GM12878 (cell line): Measurements from ENCODE around the gene ANKRD36C. TPM values are rescaled to one million over a fixed set of nuclear protein-coding genes. Genes with fewer than 3 reads are reported as not detected.

ENCODE experiments used
- ATAC-seq: fragments of 200-7000 bp; cut with Tn5 transposase; 3 replicates; pipeline ENCODE4 v1.9.1; 2020; ENCODE audit warnings: mild to moderate bottlenecking, moderate library complexity
- BruUV-seq: library from RNA; stranded (reverse); fragments of 400-500 nt; replicated peaks from 2 replicates; lab custom pipeline; 2021; lab: Mats Ljungman, UMichigan
- CTCF ChIA-PET: fragments of 300-600 bp; sonication (Branson Sonifier 250); formaldehyde crosslinking; extraction: SDS; loops from one replicate; lab custom pipeline; 2021; ENCODE audit warnings: inconsistent platforms; lab: Yijun Ruan, JAX
- POLR2A ChIA-PET: fragments of 350-600 bp; formaldehyde crosslinking; extraction: SDS; loops from one replicate; lab custom pipeline; 2021; ENCODE audit warnings: inconsistent platforms; lab: Charles Lee
- RAD21 ChIA-PET: fragments of 300-600 bp; sonication (Branson Sonifier 250); formaldehyde crosslinking; loops from one replicate; lab custom pipeline; 2023; ENCODE audit warnings: antibody characterized with exemption; ENCODE audit not compliant: unreplicated experiment; lab: Charles Lee
- SMC1A ChIA-PET: fragments of 300-600 bp; sonication (Branson Sonifier 250); formaldehyde crosslinking; loops from one replicate; lab custom pipeline; 2023; ENCODE audit not compliant: unreplicated experiment, uncharacterized antibody; lab: Charles Lee
- DNase-seq: peaks from one replicate; pipeline ENCODE4 v3.0.0-alpha.2; 2011; ENCODE audit warnings: low read depth, low spot score
- FAIRE-seq: peaks from 3 replicates; lab custom pipeline; 2011; peaks lifted over from hg19 to GRCh38; lab: Jason Lieb, UNC
- H2AFZ ChIP-seq: 2 replicates; pipeline ENCODE4 v1.6.0; 2011; ENCODE audit warnings: low read depth, low read length, control low read depth; ENCODE audit not compliant: control insufficient read depth
- H3K27ac ChIP-seq: 2 replicates; pipeline ENCODE4 v1.5.1; 2011; ENCODE audit warnings: control low read depth; ENCODE audit not compliant: control insufficient read depth, insufficient read depth
- H3K27me3 ChIP-seq, 2 experiments: replicated peaks in 1 of 2; 2 replicates each; pipeline versions ENCODE4 v1.6.0 to v1.6.1; 2011; ENCODE audit warnings: low read length in 1 of 2; ENCODE audit not compliant: control insufficient read depth in 2 of 2, insufficient read depth in 2 of 2
- H3K36me3 ChIP-seq, 2 experiments: 2 replicates each; pipeline ENCODE4 v1.5.1; 2011; ENCODE audit warnings: low read length in 1 of 2; ENCODE audit not compliant: control insufficient read depth in 2 of 2, insufficient read depth in 2 of 2
- H3K4me1 ChIP-seq: 2 replicates; pipeline ENCODE4 v1.6.1; 2011; ENCODE audit warnings: mild to moderate bottlenecking, low read length, moderate library complexity, mixed read lengths; ENCODE audit not compliant: control insufficient read depth, insufficient read depth
- H3K4me2 ChIP-seq: 2 replicates; pipeline ENCODE4 v1.6.0; 2011; ENCODE audit warnings: control low read depth; ENCODE audit not compliant: control insufficient read depth, insufficient read depth
- H3K4me3 ChIP-seq: fragments of 200-600 bp; sonication (generic); 2 replicates; pipeline ENCODE4 v1.5.1; 2016
- H3K79me2 ChIP-seq: 2 replicates; pipeline ENCODE4 v1.6.0; 2011; ENCODE audit warnings: low read length; ENCODE audit not compliant: control insufficient read depth, insufficient read depth
- H3K9ac ChIP-seq: 2 replicates; pipeline ENCODE4 v1.8.0; 2011; ENCODE audit warnings: low read length, control low read depth, mixed read lengths; ENCODE audit not compliant: control insufficient read depth, insufficient read depth
- H3K9me3 ChIP-seq: replicated peaks from 3 replicates; pipeline ENCODE4 v1.5.1; 2011; ENCODE audit warnings: mild to moderate bottlenecking, low read length; ENCODE audit not compliant: control insufficient read depth, insufficient read depth
- H4K20me1 ChIP-seq: 2 replicates; pipeline ENCODE4 v1.6.0; 2011; ENCODE audit not compliant: control insufficient read depth, insufficient read depth
- EZH2 ChIP-seq: IDR thresholded peaks from 2 replicates; pipeline ENCODE4 v1.6.1; 2012; ENCODE audit warnings: low read depth, mild to moderate bottlenecking, control low read depth, inconsistent platforms, low read length, borderline replicate concordance; ENCODE audit not compliant: control insufficient read depth
- MTA2 ChIP-seq: fragments of 450-650 bp; IDR thresholded peaks from 2 replicates; pipeline ENCODE4 v1.6.1; 2016; ENCODE audit warnings: low read depth, mild to moderate bottlenecking, moderate library complexity
- NFYA ChIP-seq: IDR thresholded peaks from 2 replicates; pipeline ENCODE4 v1.6.1; 2011; ENCODE audit warnings: low read depth, mild to moderate bottlenecking, low read length, improper control_type of control experiment, borderline replicate concordance
- NR2F1 ChIP-seq: fragments of 450-650 bp; conservative IDR thresholded peaks from 2 replicates; pipeline ENCODE4 v1.6.1; 2017; ENCODE audit warnings: mild to moderate bottlenecking
- PAX8 ChIP-seq: fragments of 450-650 bp; IDR thresholded peaks from 2 replicates; pipeline ENCODE4 v1.6.1; 2017; ENCODE audit warnings: mild to moderate bottlenecking, moderate library complexity
- SMAD5 ChIP-seq: IDR thresholded peaks from 2 replicates; pipeline ENCODE4 v1.6.1; 2016; ENCODE audit warnings: antibody characterized with exemption, low read depth
- WGBS: methylation state at CpG from one replicate; pipeline ENCODE4 v1.1.6; 2016; ENCODE audit warnings: low lambda C conversion rate; ENCODE audit not compliant: insufficient replicate concordance, insufficient coverage; ENCODE audit errors: missing lambda C conversion rate; 5-methylcytosine and 5-hydroxymethylcytosine counted together
- in situ Hi-C: fragments of 300-500 bp; cut with MboI; formaldehyde crosslinking; loops from 9 replicates; pipeline ENCODE4 v1.14.3; 2018; ENCODE audit warnings: mixed read lengths
- intact Hi-C: fragments of 100-400 bp; cut with micrococcal nuclease; formaldehyde crosslinking; loops from one replicate; pipeline ENCODE4 v1.14.2; 2022; ENCODE audit not compliant: unreplicated experiment
- polyA plus RNA-seq, 11 experiments: library from polyadenylated mRNA; depleted of rRNA in 4 of 11; unstranded in 6 of 11; stranded (reverse) in 5 of 11; fragments of >200 nt; fragmentation: Nextera tagmentation in 4 of 11; fragmentation: Illumina TruSeq in 1 of 11; extraction: Ambion mirVana in 4 of 11; extraction: Trizol in 1 of 11; gene quantifications; 1 replicate in 1 of 11; 2 replicates in 10 of 11; pipeline versions ENCODE4 v1.2.1 to v1.2.3, GENCODE V29; 2011 to 2016; ENCODE audit warnings: inconsistent platforms in 2 of 11, missing spikeins in 2 of 11, low read depth in 1 of 11
- total RNA-seq, 4 experiments: library from RNA; depleted of rRNA in 3 of 4; stranded (reverse); fragments of >200 nt in 3 of 4; fragmentation: Illumina TruSeq in 1 of 4; extraction: Trizol in 1 of 4; gene quantifications; 2 replicates each; pipeline versions ENCODE4 v1.2.1 to v1.2.3, GENCODE V29; 2013 to 2021
- TF ChIP-seq, protein P1 (sequence below): fragments of 450-650 bp; formaldehyde crosslinking; IDR thresholded peaks from 2 replicates; pipeline ENCODE4 v1.5.0; 2022; ENCODE audit warnings: mild to moderate bottlenecking, missing genetic modification characterization
- TF ChIP-seq, protein P2 (sequence below): fragments of 450-650 bp; IDR thresholded peaks from 2 replicates; pipeline ENCODE4 v1.6.1; 2017; ENCODE audit warnings: mild to moderate bottlenecking, moderate library complexity

ANKRD36C gene
- total and polyA plus RNA-seq, 10 of the 15 experiments (the other 5 are each of a cell fraction or from before 2014, with no cell fraction given), result 3.2 to 39.8 (median 19.5) TPM

DNA sequence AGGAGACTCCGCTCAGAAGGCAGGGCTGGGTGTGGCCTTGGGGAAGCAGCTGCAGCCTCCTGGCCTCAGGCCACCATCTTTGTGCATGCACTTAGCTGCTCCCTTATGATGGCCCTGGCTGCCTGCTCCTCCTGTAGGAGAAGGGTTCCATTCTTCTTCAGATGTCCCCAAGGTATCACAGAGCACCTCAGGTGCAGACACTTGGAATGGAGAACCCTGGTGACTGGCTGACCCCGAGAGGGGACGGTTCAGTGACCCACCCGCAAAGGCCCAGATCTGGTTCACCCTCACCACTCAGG, 33.5 kb upstream of the ANKRD36C start:
- no peak overlapping the region for H3K27ac ChIP-seq
- no peak overlapping the region for H2AFZ ChIP-seq
- H4K20me1 ChIP-seq, result no peaks in the 10 kb centered on the region
- ChIA-PET RAD21 (interaction anchor here (0.9 to 1.7 kb wide), 3 partner anchors 93 to 150 kb away, joined by 3 to 5 read pairs (median 3); no protein-coding TSS in a partner anchor), SMC1A (interaction anchor here (0.9 to 1.0 kb wide), 2 partner anchors 95 to 149 kb away, joined by 3 read pairs; no protein-coding TSS in a partner anchor), CTCF (no interaction called here), POLR2A (no interaction called here)
- ATAC-seq (no peak), DNase-seq (no peak), FAIRE-seq (no peak)
- intact Hi-C loops, result no loop called here
- in situ Hi-C loops, result no loop called here
- WGBS, result 93% methylated on average over 3 of the region's 4 CpGs
- H3K9me3 ChIP-seq, result no peaks in the 10 kb centered on the region
- H3K4me1 ChIP-seq, result no peaks in the 10 kb centered on the region
- no peak overlapping the region for H3K4me2 ChIP-seq
- no peaks in the 10 kb centered on the region for H3K79me2 ChIP-seq
- H3K27me3 ChIP-seq, result no peaks in the 10 kb centered on the region
- no peak overlapping the region for H3K9ac ChIP-seq
- no TSS peak for BruUV-seq
- H3K4me3 ChIP-seq, result no peak overlapping the region
- no peaks in the 10 kb centered on the region for H3K36me3 ChIP-seq
- no peak for TF ChIP-seq SMAD5
- no peak for TF ChIP-seq NR2F1
- TF ChIP-seq MTA2, result no peak
- TF ChIP-seq EZH2, result no peak
- TF ChIP-seq, all 136 proteins: peak for 0

DNA sequence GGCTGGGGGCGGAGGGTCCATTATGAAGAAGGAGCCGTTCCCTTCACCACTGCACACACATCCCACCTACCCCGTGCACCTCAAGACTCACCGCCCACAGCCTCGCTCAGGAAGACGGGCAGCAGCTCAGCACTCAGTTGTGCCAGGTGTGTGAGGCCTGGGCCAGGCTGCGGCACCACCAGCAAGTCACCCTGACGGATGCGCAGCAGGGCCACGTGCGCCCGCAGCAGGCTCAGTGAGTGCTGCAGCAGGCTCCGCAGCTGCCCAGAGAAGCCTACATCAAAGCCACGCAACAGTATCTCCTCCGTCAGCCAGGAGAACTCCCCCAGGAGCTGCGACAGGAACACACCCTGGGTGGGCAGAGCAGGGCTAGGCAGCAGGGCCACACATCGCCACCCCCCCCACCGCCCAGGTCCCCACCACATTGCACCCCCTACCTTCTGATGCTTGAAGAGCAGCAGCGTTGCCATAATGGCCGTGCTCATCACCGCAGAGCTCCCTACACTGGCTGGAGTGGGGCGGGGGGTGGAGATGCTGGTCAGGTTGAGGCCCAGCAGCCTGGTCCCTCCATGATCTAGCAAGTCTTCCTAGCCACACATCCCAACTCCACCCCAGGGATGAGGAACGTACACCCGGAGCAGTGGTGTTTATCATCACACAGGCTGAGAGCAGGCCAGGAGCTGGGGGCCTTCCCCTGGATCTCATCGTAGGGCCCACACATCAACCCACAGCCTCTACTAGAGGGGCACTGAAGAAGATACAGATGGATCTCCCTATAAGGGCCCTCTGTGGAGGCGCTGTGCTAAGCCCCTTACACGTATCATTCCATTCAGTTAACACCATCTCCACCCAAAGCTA, 32.9 kb upstream of the ANKRD36C start:
- POLR2A ChIA-PET, result no interaction called here
- DNase-seq, result no peak
- intact Hi-C loops, result no loop called here
- no peaks in the 10 kb centered on the region for H3K36me3 ChIP-seq
- H3K27ac ChIP-seq, result no peak overlapping the region
- H4K20me1 ChIP-seq, result no peaks in the 10 kb centered on the region
- no peaks in the 10 kb centered on the region for H3K4me1 ChIP-seq
- BruUV-seq, result no TSS peak
- RAD21 ChIA-PET, result interaction anchor here (0.9 to 1.7 kb wide), 4 partner anchors 94 to 150 kb away, joined by 3 to 6 read pairs (median 4); no protein-coding TSS in a partner anchor
- WGBS, result 78% methylated on average over 26 of the region's 27 CpGs
- no peak overlapping the region for H2AFZ ChIP-seq
- H3K27me3 ChIP-seq, result no peaks in the 10 kb centered on the region
- SMC1A ChIA-PET, result interaction anchor here (0.9 to 1.0 kb wide), 2 partner anchors 95 to 150 kb away, joined by 3 read pairs; no protein-coding TSS in a partner anchor
- in situ Hi-C loops, result loop anchor here (25.0 kb wide), 1 partner anchor 238 kb away; the partner anchor contains the start of genes CIAO1 and TMEM127
- H3K4me2 ChIP-seq, result no peak overlapping the region
- FAIRE-seq, result no peak
- no peaks in the 10 kb centered on the region for H3K79me2 ChIP-seq
- no peak overlapping the region for H3K4me3 ChIP-seq
- no peak overlapping the region for H3K9ac ChIP-seq
- ATAC-seq, result no peak
- H3K9me3 ChIP-seq, result no peaks in the 10 kb centered on the region
- CTCF ChIA-PET, result no interaction called here
- TF ChIP-seq PAX8, result no peak
- TF ChIP-seq, protein P1, sequence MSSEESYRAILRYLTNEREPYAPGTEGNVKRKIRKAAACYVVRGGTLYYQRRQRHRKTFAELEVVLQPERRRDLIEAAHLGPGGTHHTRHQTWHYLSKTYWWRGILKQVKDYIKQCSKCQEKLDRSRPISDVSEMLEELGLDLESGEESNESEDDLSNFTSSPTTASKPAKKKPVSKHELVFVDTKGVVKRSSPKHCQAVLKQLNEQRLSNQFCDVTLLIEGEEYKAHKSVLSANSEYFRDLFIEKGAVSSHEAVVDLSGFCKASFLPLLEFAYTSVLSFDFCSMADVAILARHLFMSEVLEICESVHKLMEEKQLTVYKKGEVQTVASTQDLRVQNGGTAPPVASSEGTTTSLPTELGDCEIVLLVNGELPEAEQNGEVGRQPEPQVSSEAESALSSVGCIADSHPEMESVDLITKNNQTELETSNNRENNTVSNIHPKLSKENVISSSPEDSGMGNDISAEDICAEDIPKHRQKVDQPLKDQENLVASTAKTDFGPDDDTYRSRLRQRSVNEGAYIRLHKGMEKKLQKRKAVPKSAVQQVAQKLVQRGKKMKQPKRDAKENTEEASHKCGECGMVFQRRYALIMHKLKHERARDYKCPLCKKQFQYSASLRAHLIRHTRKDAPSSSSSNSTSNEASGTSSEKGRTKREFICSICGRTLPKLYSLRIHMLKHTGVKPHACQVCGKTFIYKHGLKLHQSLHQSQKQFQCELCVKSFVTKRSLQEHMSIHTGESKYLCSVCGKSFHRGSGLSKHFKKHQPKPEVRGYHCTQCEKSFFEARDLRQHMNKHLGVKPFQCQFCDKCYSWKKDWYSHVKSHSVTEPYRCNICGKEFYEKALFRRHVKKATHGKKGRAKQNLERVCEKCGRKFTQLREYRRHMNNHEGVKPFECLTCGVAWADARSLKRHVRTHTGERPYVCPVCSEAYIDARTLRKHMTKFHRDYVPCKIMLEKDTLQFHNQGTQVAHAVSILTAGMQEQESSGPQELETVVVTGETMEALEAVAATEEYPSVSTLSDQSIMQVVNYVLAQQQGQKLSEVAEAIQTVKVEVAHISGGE (CRISPR knock-in tag), result no peak
- TF ChIP-seq, protein P2, sequence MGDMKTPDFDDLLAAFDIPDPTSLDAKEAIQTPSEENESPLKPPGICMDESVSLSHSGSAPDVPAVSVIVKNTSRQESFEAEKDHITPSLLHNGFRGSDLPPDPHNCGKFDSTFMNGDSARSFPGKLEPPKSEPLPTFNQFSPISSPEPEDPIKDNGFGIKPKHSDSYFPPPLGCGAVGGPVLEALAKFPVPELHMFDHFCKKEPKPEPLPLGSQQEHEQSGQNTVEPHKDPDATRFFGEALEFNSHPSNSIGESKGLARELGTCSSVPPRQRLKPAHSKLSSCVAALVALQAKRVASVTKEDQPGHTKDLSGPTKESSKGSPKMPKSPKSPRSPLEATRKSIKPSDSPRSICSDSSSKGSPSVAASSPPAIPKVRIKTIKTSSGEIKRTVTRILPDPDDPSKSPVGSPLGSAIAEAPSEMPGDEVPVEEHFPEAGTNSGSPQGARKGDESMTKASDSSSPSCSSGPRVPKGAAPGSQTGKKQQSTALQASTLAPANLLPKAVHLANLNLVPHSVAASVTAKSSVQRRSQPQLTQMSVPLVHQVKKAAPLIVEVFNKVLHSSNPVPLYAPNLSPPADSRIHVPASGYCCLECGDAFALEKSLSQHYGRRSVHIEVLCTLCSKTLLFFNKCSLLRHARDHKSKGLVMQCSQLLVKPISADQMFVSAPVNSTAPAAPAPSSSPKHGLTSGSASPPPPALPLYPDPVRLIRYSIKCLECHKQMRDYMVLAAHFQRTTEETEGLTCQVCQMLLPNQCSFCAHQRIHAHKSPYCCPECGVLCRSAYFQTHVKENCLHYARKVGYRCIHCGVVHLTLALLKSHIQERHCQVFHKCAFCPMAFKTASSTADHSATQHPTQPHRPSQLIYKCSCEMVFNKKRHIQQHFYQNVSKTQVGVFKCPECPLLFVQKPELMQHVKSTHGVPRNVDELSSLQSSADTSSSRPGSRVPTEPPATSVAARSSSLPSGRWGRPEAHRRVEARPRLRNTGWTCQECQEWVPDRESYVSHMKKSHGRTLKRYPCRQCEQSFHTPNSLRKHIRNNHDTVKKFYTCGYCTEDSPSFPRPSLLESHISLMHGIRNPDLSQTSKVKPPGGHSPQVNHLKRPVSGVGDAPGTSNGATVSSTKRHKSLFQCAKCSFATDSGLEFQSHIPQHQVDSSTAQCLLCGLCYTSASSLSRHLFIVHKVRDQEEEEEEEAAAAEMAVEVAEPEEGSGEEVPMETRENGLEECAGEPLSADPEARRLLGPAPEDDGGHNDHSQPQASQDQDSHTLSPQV, result no peak
- TF ChIP-seq NFYA, result no peak
